Esophagus (tissue), 2 donors: ENCODE data around the gene ATP5MC2. TPM values are rescaled to one million over a fixed set of nuclear protein-coding genes. Genes with fewer than 3 reads are reported as not detected.
A peak's percentile ranks its signal among the peaks of the same experiment; 100 is the strongest.

Experiments
- H3K27ac ChIP-seq, 2 donors: one replicate each; pipeline ENCODE4 v1.5.1; 2013; ENCODE audit warnings: low read depth in 2 of 2, mild to moderate bottlenecking in 2 of 2, inconsistent platforms in 1 of 2, low read length in 1 of 2, moderate library complexity in 1 of 2
- H3K27me3 ChIP-seq, 2 donors: one replicate each; pipeline ENCODE4 v1.6.1; 2013; ENCODE audit warnings: low read length in 2 of 2, control low read depth in 1 of 2, mild to moderate bottlenecking in 1 of 2; ENCODE audit not compliant: insufficient read depth in 2 of 2, control insufficient read depth in 1 of 2
- H3K36me3 ChIP-seq, 2 donors: one replicate each; pipeline ENCODE4 v1.6.1; 2013; ENCODE audit warnings: low read length in 1 of 2; ENCODE audit not compliant: control insufficient read depth in 2 of 2, insufficient read depth in 2 of 2
- H3K4me1 ChIP-seq, 2 donors: one replicate each; pipeline ENCODE4 v1.6.1; 2013; ENCODE audit warnings: low read length in 1 of 2; ENCODE audit not compliant: control insufficient read depth in 2 of 2, insufficient read depth in 2 of 2
- H3K4me3 ChIP-seq, 2 donors: one replicate each; pipeline ENCODE4 v1.5.1; 2013; ENCODE audit warnings: low read length in 2 of 2, mild to moderate bottlenecking in 2 of 2, low read depth in 1 of 2, moderate library complexity in 1 of 2
- H3K9me3 ChIP-seq, 2 donors: one replicate each; pipeline ENCODE4 v1.6.1; 2013; ENCODE audit warnings: mild to moderate bottlenecking in 2 of 2, low read depth in 1 of 2, low read length in 1 of 2, moderate library complexity in 1 of 2; ENCODE audit not compliant: control insufficient read depth in 2 of 2, insufficient read depth in 1 of 2
- WGBS, 2 donors: extraction: QIAGEN DNeasy Blood & Tissue Kit; methylation state at CpG; one replicate each; pipeline ENCODE4 v1.1.7; 2013; 5-methylcytosine and 5-hydroxymethylcytosine counted together
- polyA plus RNA-seq, 2 donors: library from polyadenylated mRNA; stranded (reverse); fragments of 200-250 nt; gene quantifications; one replicate each; pipeline ENCODE4 v1.2.3, GENCODE V29; 2013
- donor health status: healthy with polysubstance abuse.
- donor health status: Bipolar disorder and iron deficiency.

The ATP5MC2 gene
- polyA plus RNA-seq, 2 donors, result 334 to 466 TPM

DNA sequence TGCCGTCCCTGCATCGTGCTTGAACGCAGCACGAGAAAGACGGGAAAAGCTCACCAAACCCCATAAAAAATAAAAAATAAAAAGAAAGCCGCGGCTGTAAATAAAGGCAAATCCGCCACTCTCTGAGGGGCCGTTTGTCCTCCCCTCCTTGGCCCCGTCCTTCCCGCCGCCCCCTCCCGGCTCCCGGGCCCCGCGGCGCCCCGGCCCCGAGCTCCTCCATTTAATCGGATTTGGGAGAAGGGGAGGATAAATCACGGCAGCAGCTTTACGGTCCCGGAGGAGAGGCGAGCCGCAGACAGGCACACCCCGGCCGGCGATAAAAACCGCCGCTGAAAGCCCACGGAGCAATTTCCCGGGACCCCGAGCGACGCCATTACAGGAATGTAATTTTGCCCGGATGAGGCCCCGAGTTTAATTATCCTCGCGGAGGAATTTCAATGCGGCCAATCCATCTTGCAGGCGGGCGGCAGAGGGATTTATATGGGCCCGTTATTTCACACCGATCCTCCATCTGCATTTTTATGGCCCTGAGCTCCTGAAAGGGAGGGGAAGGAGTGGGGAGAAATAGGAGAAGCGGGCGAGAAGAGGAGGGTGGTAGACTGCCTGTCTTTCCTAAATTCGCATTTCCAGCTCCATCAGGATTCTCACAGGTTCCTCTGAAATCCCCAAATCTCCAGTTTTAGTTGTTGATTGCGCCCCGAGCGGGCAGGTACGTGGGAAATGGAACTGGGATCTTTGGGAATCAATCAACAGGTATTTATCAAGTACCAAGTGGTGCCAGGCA, 1.3 kb upstream of the ATP5MC2 start:
- Histone ChIP-seq H3K27ac (peak overlapping the region; percentile 84 to 92), H3K27me3 (no peaks in the 10 kb centered on the region), H3K9me3 (no peaks in the 10 kb centered on the region), H3K4me3 (peak overlapping the region; percentile 33 to 61), H3K36me3 (no peaks in the 10 kb centered on the region), H3K4me1 (peaks cover 2 to 5% of the 10 kb centered on the region in 2 donors)
- 10 to 14% methylated on average over 48 to 51 of the region's 51 CpGs for WGBS, 2 donors

DNA sequence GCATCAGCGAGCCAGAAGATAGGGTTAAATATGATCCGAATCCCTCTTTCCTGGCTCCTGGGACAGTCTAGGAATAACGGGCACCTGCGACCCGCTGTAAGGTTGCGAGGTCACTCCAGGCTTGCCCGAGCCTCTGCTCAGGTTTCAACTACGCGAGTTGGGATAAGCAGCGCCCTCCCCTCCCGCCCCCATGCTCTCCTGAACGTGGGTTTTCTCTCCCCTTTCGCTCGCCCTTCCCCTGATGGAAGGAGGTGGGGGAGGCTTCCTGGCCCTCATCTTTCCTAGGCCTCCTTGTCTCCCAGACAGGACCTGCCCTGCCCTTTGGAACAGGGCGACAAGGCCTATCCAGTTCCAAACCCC, 753 bp upstream of the ATP5MC2 start:
- Histone ChIP-seq H3K27me3 (no peaks in the 10 kb centered on the region), H3K9me3 (no peaks in the 10 kb centered on the region), H3K4me3 (peak overlapping the region; percentile 33 to 61), H3K4me1 (peaks cover 2 to 5% of the 10 kb centered on the region in 2 donors), H3K36me3 (peaks cover 0 to 1% of the 10 kb centered on the region in 2 donors), H3K27ac (peak overlapping the region; percentile 84 to 92)
- 5 to 6% methylated on average over 15 of the region's 15 CpGs for WGBS, 2 donors

DNA sequence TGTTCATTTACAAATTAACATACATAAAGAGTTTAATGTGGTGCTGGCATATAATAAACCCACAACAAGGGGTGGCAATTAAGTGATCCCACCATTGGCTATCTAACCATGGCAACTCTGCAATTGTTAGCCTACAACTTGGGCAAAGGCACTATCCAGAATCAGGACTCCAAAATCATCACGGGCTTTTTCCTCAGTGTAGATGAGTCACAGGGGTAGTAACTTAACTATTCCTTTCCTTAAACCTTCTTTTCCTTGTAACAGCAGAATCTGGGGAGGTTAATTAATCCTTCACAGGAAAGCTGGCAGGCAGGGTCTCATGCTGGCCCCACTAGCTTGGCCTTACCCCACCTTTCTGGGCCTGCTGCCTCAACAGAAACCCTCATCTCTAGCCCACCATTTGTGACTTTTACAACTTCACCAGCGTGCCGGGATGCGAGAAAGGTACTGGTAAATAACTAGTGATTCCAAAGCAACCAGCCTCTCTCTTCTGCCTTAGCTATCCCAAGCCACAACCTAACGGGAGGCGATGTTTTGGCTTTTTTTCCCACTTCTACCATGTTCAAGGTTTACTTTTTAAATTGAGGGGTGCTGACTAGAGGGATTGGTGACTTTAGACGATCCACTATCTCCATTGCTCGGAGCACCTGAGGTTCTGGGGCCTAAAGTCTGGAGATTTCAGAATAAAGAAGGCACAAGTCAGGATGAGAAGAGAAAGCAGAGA, 744 bp downstream of the ATP5MC2 start:
- H3K9me3 ChIP-seq, result no peaks in the 10 kb centered on the region
- peaks cover 0 to 2% of the 10 kb centered on the region in 2 donors for H3K36me3 ChIP-seq
- peaks cover 2 to 5% of the 10 kb centered on the region in 2 donors for H3K4me1 ChIP-seq
- peak overlapping the region; percentile 90 to 92 for H3K27ac ChIP-seq
- 24 to 25% methylated on average over 8 of the region's 8 CpGs for WGBS, 2 donors
- H3K27me3 ChIP-seq, result no peaks in the 10 kb centered on the region
- H3K4me3 ChIP-seq, result peak overlapping the region; percentile 61 to 91

GRCh38 chr12:53670971-53671370, 4.9 kb downstream of the ATP5MC2 start:
- Histone ChIP-seq H3K9me3 (no peaks in the 10 kb centered on the region), H3K27ac (no peak overlapping the region), H3K4me1 (peaks cover 0 to 5% of the 10 kb centered on the region in 2 donors), H3K27me3 (no peaks in the 10 kb centered on the region), H3K4me3 (no peak overlapping the region), H3K36me3 (peaks cover 10% of the 10 kb centered on the region in 2 donors)

DNA sequence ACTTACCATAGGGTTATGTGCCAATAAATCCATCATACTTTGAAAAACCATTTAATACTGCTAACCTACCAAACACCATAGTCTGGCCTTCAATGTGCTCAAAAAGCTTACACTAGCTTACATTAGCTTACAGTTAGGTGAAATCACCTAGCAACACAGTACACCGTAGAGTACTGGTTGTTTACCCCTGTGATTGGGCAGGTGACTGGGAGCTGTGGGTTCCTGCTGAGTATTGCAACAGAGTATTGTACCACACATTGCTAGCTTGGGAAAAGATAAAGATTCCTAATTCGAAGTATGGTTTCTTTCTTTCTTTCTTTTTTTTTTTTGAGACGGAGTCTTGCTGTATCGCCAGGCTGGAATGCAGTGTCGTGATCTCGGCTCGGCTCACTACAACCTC, 5.6 kb downstream of the ATP5MC2 start:
- H3K4me3 ChIP-seq, result no peak overlapping the region
- H3K27me3 ChIP-seq, result no peaks in the 10 kb centered on the region
- 92 to 94% methylated on average over 7 of the region's 7 CpGs for WGBS, 2 donors
- H3K27ac ChIP-seq, result no peak overlapping the region
- peaks cover 10% of the 10 kb centered on the region in 2 donors for H3K36me3 ChIP-seq
- peaks cover 0 to 5% of the 10 kb centered on the region in 2 donors for H3K4me1 ChIP-seq
- H3K9me3 ChIP-seq, result no peaks in the 10 kb centered on the region

GRCh38 chr12:53667080-53667479, 8.8 kb downstream of the ATP5MC2 start:
- H3K9me3 ChIP-seq, result no peaks in the 10 kb centered on the region
- peaks cover 10 to 17% of the 10 kb centered on the region in 2 donors for H3K36me3 ChIP-seq
- no peaks in the 10 kb centered on the region for H3K4me1 ChIP-seq
- H3K27ac ChIP-seq, result no peak overlapping the region
- 88 to 93% methylated on average over 2 of the region's 2 CpGs for WGBS, 2 donors
- H3K27me3 ChIP-seq, result no peaks in the 10 kb centered on the region
- no peak overlapping the region for H3K4me3 ChIP-seq

DNA sequence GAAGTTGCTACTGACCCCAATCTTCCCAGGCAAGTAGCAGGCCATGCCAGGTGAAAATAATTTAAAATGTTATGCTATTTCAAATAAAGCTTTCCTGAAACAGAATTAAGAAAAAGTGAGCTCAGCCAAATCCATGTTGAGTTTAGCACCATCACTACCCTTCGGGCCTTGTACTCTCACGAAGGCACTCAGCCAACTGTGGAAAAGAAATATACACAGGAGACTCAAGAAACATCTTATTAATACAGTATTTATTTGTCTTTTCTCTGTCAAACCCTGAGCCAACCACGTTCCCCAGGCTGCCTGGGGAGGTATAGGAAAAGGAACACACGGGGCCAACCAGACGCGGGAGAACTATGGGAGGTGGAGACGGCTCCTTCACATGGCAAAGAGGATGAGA, 10.9 kb downstream of the ATP5MC2 start:
- H3K27ac ChIP-seq, result no peak overlapping the region
- WGBS, 2 donors, result 60 to 76% methylated on average over 7 of the region's 7 CpGs
- H3K27me3 ChIP-seq, result no peaks in the 10 kb centered on the region
- H3K4me3 ChIP-seq, result no peak overlapping the region
- H3K36me3 ChIP-seq, result peaks cover 10 to 14% of the 10 kb centered on the region in 2 donors
- H3K9me3 ChIP-seq, result no peaks in the 10 kb centered on the region
- no peaks in the 10 kb centered on the region for H3K4me1 ChIP-seq

- WGBS, 2 donors, result 84 to 85% methylated on average over 5 of the region's 5 CpGs
Measured at GRCh38 chr12:53664191-53664590, 11.7 kb downstream of the ATP5MC2 start.

DNA sequence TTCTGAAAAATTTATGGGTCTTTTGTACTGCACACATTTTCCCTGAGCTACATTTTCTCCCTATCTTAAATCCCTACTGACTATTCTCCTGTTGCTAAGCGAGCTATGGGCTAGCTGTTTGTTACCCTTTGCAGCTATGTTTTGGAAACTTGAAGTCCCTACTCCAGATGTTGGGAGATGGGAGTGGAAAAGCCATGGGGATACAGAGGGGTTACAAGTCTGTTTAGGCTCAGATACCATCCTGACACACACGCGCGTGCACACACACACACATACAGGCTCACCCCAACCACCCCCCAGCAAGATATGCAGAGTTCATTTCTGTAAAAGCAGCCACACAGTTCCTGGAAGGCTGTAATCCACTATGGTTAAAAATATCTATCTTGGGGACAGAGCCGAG, 15.8 kb downstream of the ATP5MC2 start:
- H3K27me3 ChIP-seq, result no peaks in the 10 kb centered on the region
- peak overlapping the region in 1 of 2 donors; percentile 54 for H3K27ac ChIP-seq
- H3K9me3 ChIP-seq, result no peaks in the 10 kb centered on the region
- no peaks in the 10 kb centered on the region for H3K4me1 ChIP-seq
- 66% methylated on average over 5 of the region's 5 CpGs for WGBS, 2 donors
- no peak overlapping the region for H3K4me3 ChIP-seq
- H3K36me3 ChIP-seq, result peaks cover 0 to 6% of the 10 kb centered on the region in 2 donors

More at GRCh38 chr12:53664191-53664590, 11.7 kb downstream of the ATP5MC2 start:
- H3K36me3 ChIP-seq, result peaks cover 5 to 9% of the 10 kb centered on the region in 2 donors
- H3K9me3 ChIP-seq, result no peaks in the 10 kb centered on the region
- H3K4me3 ChIP-seq, result no peak overlapping the region
- no peaks in the 10 kb centered on the region for H3K4me1 ChIP-seq
- H3K27me3 ChIP-seq, result no peaks in the 10 kb centered on the region
- no peak overlapping the region for H3K27ac ChIP-seq
